ENCODE results near the gene TTLL10.

Gene TTLL10

GRCh38 chr1:1130206-1131120 lies 43.2 kb upstream of the TTLL10 start:
- Histone ChIP-seq H3K27me3 (ENCODE audit: insufficient read depth, low read depth) (peaks cover 78% of the 10 kb centered on the region), H3K27ac (no peak overlapping the region), H4K20me1 (ENCODE audit: insufficient read depth) (no peaks in the 10 kb centered on the region), H3K4me1 (ENCODE audit: low read depth, poor library complexity, severe bottlenecking) (no peaks in the 10 kb centered on the region), H3K79me2 (ENCODE audit: insufficient read depth, low read depth) (no peaks in the 10 kb centered on the region), H3K9ac (no peak overlapping the region), H2AFZ (ENCODE audit: low read depth) (no peak overlapping the region), H3K4me2 (no peak overlapping the region), H3K36me3 (ENCODE audit: insufficient read depth) (no peaks in the 10 kb centered on the region), H3K4me3 (IDR thresholded peaks at IDR 0.05; ENCODE audit: insufficient read depth, low read depth, low read length) (no peak overlapping the region)
- no peak for TF ChIP-seq CTCF (conservative IDR thresholded peaks at IDR 0.05; ENCODE audit: low read depth, low read length)

- H3K79me2 ChIP-seq (ENCODE audit: insufficient read depth, low read depth), result no peaks in the 10 kb centered on the region
- no peak for TF ChIP-seq CTCF (conservative IDR thresholded peaks at IDR 0.05; ENCODE audit: low read depth, low read length)
- no peak overlapping the region for H2AFZ ChIP-seq (ENCODE audit: low read depth)
- no peak overlapping the region for H3K9ac ChIP-seq
- no peaks in the 10 kb centered on the region for H3K36me3 ChIP-seq (ENCODE audit: insufficient read depth)
- H3K27me3 ChIP-seq (ENCODE audit: insufficient read depth, low read depth), result peaks cover 71% of the 10 kb centered on the region
- no peaks in the 10 kb centered on the region for H4K20me1 ChIP-seq (ENCODE audit: insufficient read depth)
- H3K4me3 ChIP-seq (IDR thresholded peaks at IDR 0.05; ENCODE audit: insufficient read depth, low read depth, low read length), result no peak overlapping the region
- no peak overlapping the region for H3K27ac ChIP-seq
- H3K4me1 ChIP-seq (ENCODE audit: low read depth, poor library complexity, severe bottlenecking), result peaks cover 11% of the 10 kb centered on the region
- H3K4me2 ChIP-seq, result no peak overlapping the region
Measured at GRCh38 chr1:1132042-1132950, 41.4 kb upstream of the TTLL10 start.

GRCh38 chr1:1132956-1133750 lies 40.5 kb upstream of the TTLL10 start:
- Histone ChIP-seq H3K4me1 (ENCODE audit: low read depth, poor library complexity, severe bottlenecking) (peaks cover 19% of the 10 kb centered on the region), H3K9ac (no peak overlapping the region), H3K27me3 (ENCODE audit: insufficient read depth, low read depth) (peaks cover 68% of the 10 kb centered on the region), H4K20me1 (ENCODE audit: insufficient read depth) (no peaks in the 10 kb centered on the region), H3K36me3 (ENCODE audit: insufficient read depth) (no peaks in the 10 kb centered on the region), H3K4me3 (IDR thresholded peaks at IDR 0.05; ENCODE audit: insufficient read depth, low read depth, low read length) (no peak overlapping the region), H3K27ac (no peak overlapping the region), H2AFZ (ENCODE audit: low read depth) (no peak overlapping the region), H3K4me2 (no peak overlapping the region), H3K79me2 (ENCODE audit: insufficient read depth, low read depth) (no peaks in the 10 kb centered on the region)
- TF ChIP-seq CTCF (conservative IDR thresholded peaks at IDR 0.05; ENCODE audit: low read depth, low read length), result no peak

- H4K20me1 ChIP-seq (ENCODE audit: insufficient read depth), result no peaks in the 10 kb centered on the region
- H3K4me1 ChIP-seq (ENCODE audit: low read depth, poor library complexity, severe bottlenecking), result peaks cover 26% of the 10 kb centered on the region
- TF ChIP-seq CTCF (conservative IDR thresholded peaks at IDR 0.05; ENCODE audit: low read depth, low read length), result no peak
- H3K9ac ChIP-seq, result no peak overlapping the region
- H3K79me2 ChIP-seq (ENCODE audit: insufficient read depth, low read depth), result no peaks in the 10 kb centered on the region
- no peak overlapping the region for H3K4me3 ChIP-seq (IDR thresholded peaks at IDR 0.05; ENCODE audit: insufficient read depth, low read depth, low read length)
- H3K4me2 ChIP-seq, result no peak overlapping the region
- peaks cover 60% of the 10 kb centered on the region for H3K27me3 ChIP-seq (ENCODE audit: insufficient read depth, low read depth)
- no peak overlapping the region for H2AFZ ChIP-seq (ENCODE audit: low read depth)
- no peak overlapping the region for H3K27ac ChIP-seq
- H3K36me3 ChIP-seq (ENCODE audit: insufficient read depth), result no peaks in the 10 kb centered on the region
Measured at GRCh38 chr1:1134300-1134970, 39.2 kb upstream of the TTLL10 start.
